ENCODE measurements around the gene GRIN2D.

DNA sequence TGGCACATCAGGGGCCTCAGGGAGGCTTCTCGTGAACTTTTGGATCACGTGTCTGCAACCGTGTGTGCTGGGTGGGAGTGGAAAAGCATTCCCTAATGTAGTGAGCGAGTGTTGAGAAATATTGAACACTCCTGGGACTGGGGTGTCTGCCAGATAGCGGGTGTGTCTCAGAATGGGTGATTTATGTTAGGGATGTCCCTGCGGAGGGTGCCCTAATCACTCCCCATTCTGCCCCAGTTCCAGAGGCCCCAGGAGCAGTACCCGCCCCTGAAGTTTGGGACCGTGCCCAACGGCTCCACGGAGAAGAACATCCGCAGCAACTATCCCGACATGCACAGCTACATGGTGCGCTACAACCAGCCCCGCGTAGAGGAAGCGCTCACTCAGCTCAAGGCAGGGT lies 28.1 kb downstream of the GRIN2D start:
- TF ChIP-seq, protein P1, sequence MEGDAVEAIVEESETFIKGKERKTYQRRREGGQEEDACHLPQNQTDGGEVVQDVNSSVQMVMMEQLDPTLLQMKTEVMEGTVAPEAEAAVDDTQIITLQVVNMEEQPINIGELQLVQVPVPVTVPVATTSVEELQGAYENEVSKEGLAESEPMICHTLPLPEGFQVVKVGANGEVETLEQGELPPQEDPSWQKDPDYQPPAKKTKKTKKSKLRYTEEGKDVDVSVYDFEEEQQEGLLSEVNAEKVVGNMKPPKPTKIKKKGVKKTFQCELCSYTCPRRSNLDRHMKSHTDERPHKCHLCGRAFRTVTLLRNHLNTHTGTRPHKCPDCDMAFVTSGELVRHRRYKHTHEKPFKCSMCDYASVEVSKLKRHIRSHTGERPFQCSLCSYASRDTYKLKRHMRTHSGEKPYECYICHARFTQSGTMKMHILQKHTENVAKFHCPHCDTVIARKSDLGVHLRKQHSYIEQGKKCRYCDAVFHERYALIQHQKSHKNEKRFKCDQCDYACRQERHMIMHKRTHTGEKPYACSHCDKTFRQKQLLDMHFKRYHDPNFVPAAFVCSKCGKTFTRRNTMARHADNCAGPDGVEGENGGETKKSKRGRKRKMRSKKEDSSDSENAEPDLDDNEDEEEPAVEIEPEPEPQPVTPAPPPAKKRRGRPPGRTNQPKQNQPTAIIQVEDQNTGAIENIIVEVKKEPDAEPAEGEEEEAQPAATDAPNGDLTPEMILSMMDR (IDR thresholded peaks at IDR 0.05) = no peak
- no peak for TF ChIP-seq ZFX (IDR thresholded peaks at IDR 0.05; ENCODE audit: borderline replicate concordance)

Data from 22Rv1 (cell line).